GM12801 (cell line): ENCODE measurements around the gene NBR1.

Experiments used
- TF ChIP-seq, protein P1 (sequence below): IDR thresholded peaks from one replicate; pipeline ENCODE4 v1.5.1; 2011; ENCODE audit warnings: control low read depth; ENCODE audit not compliant: insufficient read length; ENCODE audit errors: extremely low read depth

The NBR1 gene

GRCh38 chr17:43134774-43135453 lies 36.1 kb upstream of the NBR1 start:
- TF ChIP-seq, protein P1, sequence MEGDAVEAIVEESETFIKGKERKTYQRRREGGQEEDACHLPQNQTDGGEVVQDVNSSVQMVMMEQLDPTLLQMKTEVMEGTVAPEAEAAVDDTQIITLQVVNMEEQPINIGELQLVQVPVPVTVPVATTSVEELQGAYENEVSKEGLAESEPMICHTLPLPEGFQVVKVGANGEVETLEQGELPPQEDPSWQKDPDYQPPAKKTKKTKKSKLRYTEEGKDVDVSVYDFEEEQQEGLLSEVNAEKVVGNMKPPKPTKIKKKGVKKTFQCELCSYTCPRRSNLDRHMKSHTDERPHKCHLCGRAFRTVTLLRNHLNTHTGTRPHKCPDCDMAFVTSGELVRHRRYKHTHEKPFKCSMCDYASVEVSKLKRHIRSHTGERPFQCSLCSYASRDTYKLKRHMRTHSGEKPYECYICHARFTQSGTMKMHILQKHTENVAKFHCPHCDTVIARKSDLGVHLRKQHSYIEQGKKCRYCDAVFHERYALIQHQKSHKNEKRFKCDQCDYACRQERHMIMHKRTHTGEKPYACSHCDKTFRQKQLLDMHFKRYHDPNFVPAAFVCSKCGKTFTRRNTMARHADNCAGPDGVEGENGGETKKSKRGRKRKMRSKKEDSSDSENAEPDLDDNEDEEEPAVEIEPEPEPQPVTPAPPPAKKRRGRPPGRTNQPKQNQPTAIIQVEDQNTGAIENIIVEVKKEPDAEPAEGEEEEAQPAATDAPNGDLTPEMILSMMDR, result no peak

DNA sequence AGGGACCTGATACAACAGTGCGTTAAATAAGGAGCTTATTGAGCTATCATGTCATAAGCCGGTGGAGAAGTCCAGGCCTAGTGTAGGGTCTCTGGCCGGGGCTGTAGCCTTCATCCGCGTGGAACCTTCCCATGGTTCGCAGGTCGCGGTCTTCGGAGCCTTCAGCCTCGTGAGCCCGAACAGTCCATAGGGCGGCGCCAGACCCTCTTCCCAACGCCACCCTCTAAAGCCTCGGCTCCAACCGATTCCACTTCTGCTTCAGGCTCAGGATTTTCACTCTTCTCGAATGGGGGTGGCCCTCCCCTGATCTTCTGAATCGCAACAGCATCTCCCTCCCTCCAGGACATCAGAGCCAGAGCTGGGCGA lies 35.6 kb upstream of the NBR1 start:
- TF ChIP-seq, protein P1, result no peak

GRCh38 chr17:43140396-43141332 lies 30.4 kb upstream of the NBR1 start:
- TF ChIP-seq, protein P1, result no peak

DNA sequence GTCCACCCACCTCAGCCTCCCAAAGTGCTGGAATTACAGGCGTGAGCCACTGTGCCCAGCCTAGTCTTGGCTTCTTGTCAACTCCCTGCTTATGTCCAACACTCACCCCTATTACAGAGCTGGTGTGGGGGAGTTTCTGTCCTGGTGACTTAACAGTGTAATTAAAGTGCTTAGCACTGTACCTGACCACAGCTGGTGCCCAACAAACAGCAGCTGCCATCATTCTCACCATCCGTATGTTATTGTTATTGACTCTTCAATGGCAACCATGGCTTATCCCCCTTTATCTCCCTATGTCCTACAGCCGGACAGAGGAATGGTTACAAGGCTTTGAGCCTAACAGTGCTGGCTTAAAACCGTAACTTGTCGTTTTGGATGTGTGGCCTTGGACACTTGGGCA lies 28.9 kb upstream of the NBR1 start:
- TF ChIP-seq, protein P1, result no peak

GRCh38 chr17:43143201-43143600 lies 27.8 kb upstream of the NBR1 start:
- TF ChIP-seq, protein P1, result no peak

DNA sequence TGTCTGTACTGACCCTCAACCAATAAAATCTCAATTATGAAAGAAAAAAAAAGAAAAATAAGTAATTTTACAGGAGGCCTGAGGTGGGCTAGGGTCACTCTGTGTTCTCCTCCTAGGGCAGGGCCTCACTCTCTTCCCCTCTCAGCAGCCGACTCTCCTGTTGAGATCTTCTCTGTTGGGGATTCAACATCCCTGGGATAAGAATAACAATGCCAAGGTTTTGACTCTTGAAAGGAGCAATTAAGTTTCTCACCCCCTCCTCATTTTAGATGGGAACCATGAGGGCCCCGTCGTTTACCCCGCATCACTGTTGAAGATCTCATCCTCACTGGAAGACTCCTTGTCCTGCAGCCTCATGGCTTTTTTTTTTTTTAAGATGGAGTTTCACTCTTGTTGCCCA lies 24.4 kb upstream of the NBR1 start:
- TF ChIP-seq, protein P1, result no peak

GRCh38 chr17:43151880-43152456 lies 19.0 kb upstream of the NBR1 start:
- TF ChIP-seq, protein P1, result no peak
